Breast epithelium (tissue), 4 donors: Measurements from ENCODE around the gene LAMC1. TPM values are rescaled to one million over a fixed set of nuclear protein-coding genes. Genes with fewer than 3 reads are reported as not detected.
A peak's percentile ranks its signal among the peaks of the same experiment; 100 is the strongest.

ENCODE experiments used
- DNase-seq, 2 donors: peaks; one replicate each; pipeline ENCODE4 v3.0.0-alpha.2; 2019; ENCODE audit warnings: low spot score in 2 of 2
- H3K27ac ChIP-seq, 2 donors: fragments of 200-600 bp; sonication (generic) in 1 of 2; one replicate each; pipeline ENCODE4 v1.5.1; 2016 to 2019; ENCODE audit warnings: mild to moderate bottlenecking in 1 of 2
- H3K27me3 ChIP-seq, 2 donors: fragments of 200-600 bp; sonication (generic) in 1 of 2; one replicate each; pipeline versions ENCODE4 v1.5.1 to v1.6.0; 2017 to 2019; ENCODE audit warnings: control low read depth in 1 of 2, mild to moderate bottlenecking in 1 of 2
- H3K36me3 ChIP-seq: fragments of 200-600 bp; one replicate; pipeline ENCODE4 v1.5.1; 2019
- H3K4me1 ChIP-seq, 2 donors: fragments of 200-600 bp; sonication (generic); one replicate each; pipeline ENCODE4 v1.5.1; 2016 to 2019; ENCODE audit warnings: control low read depth in 1 of 2
- H3K4me3 ChIP-seq, 3 donors: fragments of 200-600 bp; sonication (generic); 1 replicate in 2 of 3; 2 replicates in 1 of 3; pipeline ENCODE4 v1.5.1; 2016 to 2019; ENCODE audit warnings: mild to moderate bottlenecking in 3 of 3, moderate library complexity in 2 of 3
- H3K9me3 ChIP-seq, 2 donors: fragments of 200-600 bp; sonication (generic) in 1 of 2; one replicate each; pipeline ENCODE4 v1.5.1; 2016 to 2019; ENCODE audit warnings: control low read depth in 1 of 2
- POLR2A ChIP-seq: fragments of 450-650 bp; IDR thresholded peaks from one replicate; pipeline ENCODE4 v1.6.1; 2016; ENCODE audit warnings: antibody characterized with exemption, mild to moderate bottlenecking, moderate library complexity
- POLR2AphosphoS5 ChIP-seq, 3 donors: sonication (generic); formaldehyde crosslinking; IDR thresholded peaks; one replicate each; pipeline ENCODE4 v1.6.1; 2017; ENCODE audit warnings: antibody characterized with exemption in 3 of 3
- intact Hi-C: fragments of 100-400 bp; cut with DNase I; formaldehyde crosslinking; loops from one replicate; pipeline ENCODE4 v1.15.1; 2023; ENCODE audit warnings: low total_unique reads
- total RNA-seq, 3 donors: library from RNA; depleted of rRNA; stranded (reverse); fragments of >200 nt; gene quantifications; one replicate each; pipeline ENCODE4 v1.1.0, GENCODE V29; 2016
- TF ChIP-seq, protein P1 (sequence below), 3 donors: fragments of 450-650 bp; IDR thresholded peaks; one replicate each; pipeline ENCODE4 v1.5.1; 2016 to 2017; ENCODE audit warnings: antibody characterized with exemption in 3 of 3, mild to moderate bottlenecking in 3 of 3, moderate library complexity in 3 of 3

The LAMC1 gene
- total RNA-seq, 3 donors from 2014 or later = 125 to 679 (median 249) TPM

DNA sequence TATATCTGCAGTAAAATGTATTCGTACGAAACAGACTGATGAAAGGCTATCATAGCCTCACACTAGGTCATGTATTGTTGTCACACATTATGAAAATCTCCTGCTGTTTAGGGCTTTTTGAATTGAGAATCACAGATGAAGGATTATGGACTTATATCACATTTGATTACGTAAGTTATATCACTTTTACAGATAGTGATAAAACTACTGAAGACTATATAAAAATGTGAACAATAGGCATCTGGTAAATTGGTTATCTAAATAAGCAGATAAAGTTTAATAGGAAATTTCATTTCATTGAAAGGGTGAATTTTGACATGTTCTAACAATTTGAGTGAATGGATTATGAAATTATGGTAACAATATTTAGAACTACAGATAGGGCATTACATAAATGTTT, 20.0 kb downstream of the LAMC1 start:
- intact Hi-C loops = no loop called here
- TF ChIP-seq POLR2A (no peak), POLR2AphosphoS5 (IDR thresholded peaks at IDR 0.05) (no peak)
- TF ChIP-seq, protein P1, sequence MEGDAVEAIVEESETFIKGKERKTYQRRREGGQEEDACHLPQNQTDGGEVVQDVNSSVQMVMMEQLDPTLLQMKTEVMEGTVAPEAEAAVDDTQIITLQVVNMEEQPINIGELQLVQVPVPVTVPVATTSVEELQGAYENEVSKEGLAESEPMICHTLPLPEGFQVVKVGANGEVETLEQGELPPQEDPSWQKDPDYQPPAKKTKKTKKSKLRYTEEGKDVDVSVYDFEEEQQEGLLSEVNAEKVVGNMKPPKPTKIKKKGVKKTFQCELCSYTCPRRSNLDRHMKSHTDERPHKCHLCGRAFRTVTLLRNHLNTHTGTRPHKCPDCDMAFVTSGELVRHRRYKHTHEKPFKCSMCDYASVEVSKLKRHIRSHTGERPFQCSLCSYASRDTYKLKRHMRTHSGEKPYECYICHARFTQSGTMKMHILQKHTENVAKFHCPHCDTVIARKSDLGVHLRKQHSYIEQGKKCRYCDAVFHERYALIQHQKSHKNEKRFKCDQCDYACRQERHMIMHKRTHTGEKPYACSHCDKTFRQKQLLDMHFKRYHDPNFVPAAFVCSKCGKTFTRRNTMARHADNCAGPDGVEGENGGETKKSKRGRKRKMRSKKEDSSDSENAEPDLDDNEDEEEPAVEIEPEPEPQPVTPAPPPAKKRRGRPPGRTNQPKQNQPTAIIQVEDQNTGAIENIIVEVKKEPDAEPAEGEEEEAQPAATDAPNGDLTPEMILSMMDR (IDR thresholded peaks at IDR 0.05) = no peak
- no peaks in the 10 kb centered on the region for H3K9me3 ChIP-seq
- H3K27ac ChIP-seq = no peak overlapping the region
- no peaks in the 10 kb centered on the region for H3K27me3 ChIP-seq
- no peaks in the 10 kb centered on the region for H3K36me3 ChIP-seq
- DNase-seq = no peak
- no peaks in the 10 kb centered on the region for H3K4me1 ChIP-seq
- no peak overlapping the region for H3K4me3 ChIP-seq

DNA sequence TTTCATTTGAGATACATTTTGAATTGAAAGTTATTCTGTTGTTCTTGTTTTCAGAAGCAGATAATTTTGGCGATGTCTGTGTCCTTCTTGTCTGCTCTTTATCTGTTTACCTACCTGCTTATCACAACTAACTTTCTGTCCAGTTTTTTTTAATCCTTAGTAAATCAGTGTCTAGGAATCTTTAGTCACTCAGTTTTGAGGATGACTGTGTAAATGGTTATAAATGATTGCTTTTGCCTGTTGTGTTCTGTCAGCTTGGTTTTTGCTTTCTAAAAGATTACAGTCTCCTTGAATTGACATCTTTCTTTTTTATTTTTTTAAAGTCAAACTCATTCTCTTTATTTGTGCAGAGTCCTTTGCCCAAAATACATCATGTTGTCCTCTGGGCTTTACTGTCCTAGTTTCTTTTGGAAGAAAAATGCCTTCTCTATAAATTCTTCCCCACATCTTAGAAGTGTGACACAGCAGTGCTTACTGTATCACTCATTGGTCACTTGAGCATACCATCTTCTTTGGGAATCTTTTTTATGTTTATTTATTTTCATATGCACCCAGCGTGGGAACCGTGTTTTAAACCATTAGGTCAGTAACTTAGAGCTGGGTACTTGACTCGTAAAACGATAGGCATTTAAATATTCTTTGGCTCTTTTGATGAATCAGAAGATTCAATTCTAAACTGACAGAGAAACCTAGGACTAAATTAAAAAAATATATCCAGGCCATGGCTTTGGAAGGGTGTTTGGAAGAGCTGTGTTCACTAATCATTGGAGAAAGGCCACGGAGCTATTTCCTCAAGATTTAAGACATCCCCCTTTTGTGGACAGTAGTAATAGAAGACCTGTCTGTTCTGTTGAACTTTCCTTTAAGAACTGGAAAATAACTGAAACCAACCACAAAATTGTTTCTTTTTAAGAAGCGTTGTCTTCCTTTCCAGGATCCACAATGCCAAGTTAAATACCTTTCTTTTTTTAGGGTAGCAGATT, 20.9 kb downstream of the LAMC1 start:
- H3K9me3 ChIP-seq = no peaks in the 10 kb centered on the region
- H3K27me3 ChIP-seq = no peaks in the 10 kb centered on the region
- H3K4me3 ChIP-seq = no peak overlapping the region
- peak overlapping the region in 1 of 2 donors; percentile 8 for H3K27ac ChIP-seq
- DNase-seq = no peak
- intact Hi-C loops = no loop called here
- H3K36me3 ChIP-seq = no peaks in the 10 kb centered on the region
- TF ChIP-seq, protein P1 (IDR thresholded peaks at IDR 0.05) = no peak
- no peak for TF ChIP-seq POLR2AphosphoS5 (IDR thresholded peaks at IDR 0.05)
- no peak for TF ChIP-seq POLR2A
- H3K4me1 ChIP-seq = no peaks in the 10 kb centered on the region

GRCh38 chr1:183044893-183045649, 21.9 kb downstream of the LAMC1 start:
- Histone ChIP-seq H3K4me1 (no peaks in the 10 kb centered on the region), H3K4me3 (no peak overlapping the region), H3K9me3 (no peaks in the 10 kb centered on the region), H3K36me3 (no peaks in the 10 kb centered on the region), H3K27me3 (no peaks in the 10 kb centered on the region), H3K27ac (peak overlapping the region in 1 of 2 donors; percentile 8)
- TF ChIP-seq POLR2A = no peak
- TF ChIP-seq, protein P1 (IDR thresholded peaks at IDR 0.05) = no peak
- TF ChIP-seq POLR2AphosphoS5 (IDR thresholded peaks at IDR 0.05) = no peak
- no peak for DNase-seq
- intact Hi-C loops = no loop called here

DNA sequence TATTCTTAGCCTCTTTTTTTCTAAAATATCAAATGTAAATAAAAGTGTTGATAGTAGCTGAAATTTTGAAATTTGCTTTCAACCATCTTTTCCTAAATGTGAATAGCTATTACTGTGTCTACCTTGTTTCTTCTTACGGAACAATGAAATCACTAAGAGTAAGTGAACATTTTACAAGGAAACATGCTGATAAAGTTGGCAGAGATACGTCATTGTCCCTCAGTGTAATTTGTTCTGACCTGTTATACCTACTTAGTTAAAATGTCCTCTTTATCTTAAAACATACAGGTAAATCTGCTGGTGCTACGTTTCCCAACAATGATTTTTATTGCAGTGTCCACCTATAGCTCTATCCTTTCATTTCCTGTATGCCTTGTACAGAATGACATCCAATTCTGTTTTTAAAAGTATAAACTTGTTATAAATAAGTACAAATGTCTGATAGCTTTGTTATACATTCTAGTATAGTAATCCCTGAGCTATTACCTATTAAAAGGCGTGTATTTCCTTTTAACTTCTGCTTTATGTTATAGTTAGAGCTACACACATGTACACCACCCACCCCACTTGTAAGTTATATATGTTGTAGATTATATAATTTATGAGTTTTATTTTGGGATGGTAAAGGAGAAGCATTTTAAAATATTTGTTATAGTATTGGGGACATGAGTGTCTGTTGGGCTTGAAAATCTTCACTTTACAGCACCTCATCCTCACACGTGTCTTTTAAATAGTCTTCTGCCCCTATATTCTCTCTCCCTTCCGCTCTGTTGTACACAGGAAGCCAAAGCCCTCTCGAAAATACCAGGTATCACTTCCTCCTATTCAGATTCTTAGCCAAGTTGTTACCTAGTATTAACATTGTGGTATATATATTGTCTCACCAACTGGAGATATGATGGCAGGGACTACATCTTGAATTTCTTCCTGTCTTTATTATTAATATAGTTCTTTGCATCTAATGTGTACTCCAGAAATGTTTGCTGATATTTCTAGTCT, 25.2 kb downstream of the LAMC1 start:
- TF ChIP-seq, protein P1 (IDR thresholded peaks at IDR 0.05) = no peak
- TF ChIP-seq POLR2A (no peak), POLR2AphosphoS5 (IDR thresholded peaks at IDR 0.05) (no peak)
- Histone ChIP-seq H3K36me3 (no peaks in the 10 kb centered on the region), H3K27me3 (no peaks in the 10 kb centered on the region), H3K4me1 (no peaks in the 10 kb centered on the region), H3K27ac (peak overlapping the region in 1 of 2 donors; percentile 6), H3K9me3 (no peaks in the 10 kb centered on the region), H3K4me3 (no peak overlapping the region)
- intact Hi-C loops = no loop called here
- no peak for DNase-seq
